Endometrium (tissue), 2 donors: ENCODE data around the gene MBD4.

Experiments
- FAIRE-seq: peaks from 2 replicates; lab custom pipeline; 2012; peaks lifted over from hg19 to GRCh38; lab: Jason Lieb, UNC
- donor health status: control.
- donor health status: control.

The MBD4 gene

GRCh38 chr3:129382366-129382765 is 57.4 kb downstream of the MBD4 start:
- FAIRE-seq = no peak
